Parathyroid adenoma (tissue), 2 donors: Measurements from ENCODE around the gene ADARB2.

ENCODE experiments used
- H2AFZ ChIP-seq: fragments of 300-600 bp; sonication (generic); one replicate; pipeline ENCODE4 v1.7.0; 2017; ENCODE audit warnings: antibody characterized with exemption, mild to moderate bottlenecking
- H3K27ac ChIP-seq: fragments of 300-600 bp; sonication (generic); one replicate; pipeline ENCODE4 v1.7.0; 2017
- H3K27me3 ChIP-seq: fragments of 300-600 bp; sonication (generic); one replicate; pipeline ENCODE4 v1.7.0; 2017; ENCODE audit warnings: low read length; ENCODE audit not compliant: control insufficient read depth, insufficient read depth
- H3K36me3 ChIP-seq: fragments of 300-600 bp; sonication (generic); one replicate; pipeline ENCODE4 v1.7.0; 2017; ENCODE audit warnings: low read length; ENCODE audit not compliant: control insufficient read depth, insufficient read depth
- H3K4me1 ChIP-seq: fragments of 300-600 bp; sonication (generic); one replicate; pipeline ENCODE4 v1.7.0; 2017; ENCODE audit warnings: control low read depth
- H3K4me2 ChIP-seq: fragments of 300-600 bp; sonication (generic); one replicate; pipeline ENCODE4 v1.7.0; 2017; ENCODE audit warnings: low read length
- H3K4me3 ChIP-seq: fragments of 300-600 bp; sonication (generic); one replicate; pipeline ENCODE4 v1.7.0; 2017; ENCODE audit warnings: low read depth, low read length
- H3K79me2 ChIP-seq: fragments of 300-600 bp; sonication (generic); one replicate; pipeline ENCODE4 v1.7.0; 2017; ENCODE audit warnings: control low read depth
- H3K9ac ChIP-seq: fragments of 300-600 bp; sonication (generic); one replicate; pipeline ENCODE4 v1.7.0; 2017; ENCODE audit warnings: mild to moderate bottlenecking
- H3K9me3 ChIP-seq: fragments of 300-600 bp; sonication (generic); one replicate; pipeline ENCODE4 v1.7.0; 2017; ENCODE audit warnings: low read length; ENCODE audit not compliant: control insufficient read depth
- TF ChIP-seq, protein P1 (sequence below): fragments of 300-600 bp; sonication (generic); IDR thresholded peaks from one replicate; pipeline ENCODE4 v1.7.0; 2017; ENCODE audit warnings: antibody characterized with exemption, mild to moderate bottlenecking
- donor health status: primary hyperparathyroidism.

The ADARB2 gene

DNA sequence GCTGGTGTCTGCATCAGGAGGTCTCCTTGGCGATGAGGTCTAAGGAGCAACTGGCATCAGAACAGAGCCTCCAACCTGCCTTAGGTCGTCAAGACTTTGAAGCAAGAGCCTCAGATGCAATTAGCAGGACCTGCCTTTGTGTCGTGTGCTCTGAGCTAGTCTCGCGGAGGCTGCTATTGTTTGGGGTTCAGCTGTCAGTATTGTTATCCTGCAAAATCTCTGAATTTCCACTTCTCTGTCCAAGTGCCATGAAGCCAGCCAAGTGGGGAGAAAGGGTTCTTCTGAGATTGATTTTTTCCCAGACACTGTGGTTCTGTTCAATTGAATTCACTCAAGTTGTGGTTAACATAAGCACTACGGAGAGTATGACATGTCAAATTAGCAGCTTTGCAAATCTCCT lies 78.7 kb downstream of the ADARB2 start:
- Histone ChIP-seq H3K4me3 (no peak overlapping the region), H3K4me1 (no peaks in the 10 kb centered on the region), H3K27me3 (no peaks in the 10 kb centered on the region), H3K4me2 (no peak overlapping the region), H3K27ac (no peak overlapping the region), H3K79me2 (no peaks in the 10 kb centered on the region), H3K9ac (no peak overlapping the region), H3K36me3 (no peaks in the 10 kb centered on the region), H2AFZ (no peak overlapping the region), H3K9me3 (no peaks in the 10 kb centered on the region)
- TF ChIP-seq, protein P1, sequence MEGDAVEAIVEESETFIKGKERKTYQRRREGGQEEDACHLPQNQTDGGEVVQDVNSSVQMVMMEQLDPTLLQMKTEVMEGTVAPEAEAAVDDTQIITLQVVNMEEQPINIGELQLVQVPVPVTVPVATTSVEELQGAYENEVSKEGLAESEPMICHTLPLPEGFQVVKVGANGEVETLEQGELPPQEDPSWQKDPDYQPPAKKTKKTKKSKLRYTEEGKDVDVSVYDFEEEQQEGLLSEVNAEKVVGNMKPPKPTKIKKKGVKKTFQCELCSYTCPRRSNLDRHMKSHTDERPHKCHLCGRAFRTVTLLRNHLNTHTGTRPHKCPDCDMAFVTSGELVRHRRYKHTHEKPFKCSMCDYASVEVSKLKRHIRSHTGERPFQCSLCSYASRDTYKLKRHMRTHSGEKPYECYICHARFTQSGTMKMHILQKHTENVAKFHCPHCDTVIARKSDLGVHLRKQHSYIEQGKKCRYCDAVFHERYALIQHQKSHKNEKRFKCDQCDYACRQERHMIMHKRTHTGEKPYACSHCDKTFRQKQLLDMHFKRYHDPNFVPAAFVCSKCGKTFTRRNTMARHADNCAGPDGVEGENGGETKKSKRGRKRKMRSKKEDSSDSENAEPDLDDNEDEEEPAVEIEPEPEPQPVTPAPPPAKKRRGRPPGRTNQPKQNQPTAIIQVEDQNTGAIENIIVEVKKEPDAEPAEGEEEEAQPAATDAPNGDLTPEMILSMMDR = no peak

DNA sequence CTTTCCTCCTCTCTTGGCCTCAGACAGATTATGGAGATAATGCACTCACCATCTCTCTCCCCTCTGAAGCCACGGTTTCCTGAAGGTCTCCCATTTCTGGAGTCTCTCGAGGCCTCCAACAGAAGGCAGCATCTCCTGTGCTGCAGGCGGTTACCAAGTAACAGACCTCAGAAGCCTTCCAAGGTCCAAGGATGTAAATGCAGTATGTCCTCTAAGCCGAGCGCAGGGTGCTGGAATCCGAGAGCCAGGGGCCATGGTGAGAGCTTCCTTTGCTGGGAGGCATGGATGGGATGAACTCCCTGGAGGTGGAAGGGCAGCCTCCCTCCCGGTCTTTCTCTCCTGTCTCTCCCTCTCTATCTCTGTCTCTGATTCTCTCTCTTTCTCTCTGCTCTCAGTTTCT lies 79.8 kb downstream of the ADARB2 start:
- no peaks in the 10 kb centered on the region for H3K27me3 ChIP-seq
- no peak overlapping the region for H3K9ac ChIP-seq

DNA sequence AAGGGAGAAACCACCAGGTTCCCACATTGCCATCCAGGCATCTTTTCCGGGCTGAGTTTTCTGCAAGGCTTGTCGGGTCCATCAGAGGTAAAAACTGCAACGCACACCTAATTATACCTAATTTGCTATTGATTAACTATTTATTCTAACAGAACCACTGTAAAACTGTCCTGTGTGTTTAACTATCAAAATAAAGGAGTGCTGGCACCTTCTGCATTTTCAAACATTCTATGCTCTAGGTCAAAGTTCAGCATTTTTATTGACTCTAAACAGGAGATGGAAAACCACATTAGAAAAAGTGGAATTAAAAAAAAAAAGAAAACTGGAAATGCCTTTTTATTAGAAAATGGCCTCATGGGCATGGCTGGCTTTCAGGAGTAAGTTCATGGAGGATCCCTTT lies 82.0 kb downstream of the ADARB2 start:
- H3K79me2 ChIP-seq = no peaks in the 10 kb centered on the region
- H3K4me3 ChIP-seq = no peak overlapping the region
- no peak overlapping the region for H3K9ac ChIP-seq
- no peak overlapping the region for H3K27ac ChIP-seq
- H2AFZ ChIP-seq = no peak overlapping the region
- H3K27me3 ChIP-seq = no peaks in the 10 kb centered on the region
- TF ChIP-seq, protein P1 = no peak
- no peaks in the 10 kb centered on the region for H3K36me3 ChIP-seq
- no peak overlapping the region for H3K4me2 ChIP-seq
- H3K9me3 ChIP-seq = no peaks in the 10 kb centered on the region
- peaks cover 8% of the 10 kb centered on the region for H3K4me1 ChIP-seq

More for the DNA sequence above, 79.8 kb downstream of the ADARB2 start:
- H3K4me2 ChIP-seq = no peak overlapping the region
- no peaks in the 10 kb centered on the region for H3K36me3 ChIP-seq
- no peak overlapping the region for H2AFZ ChIP-seq
- no peaks in the 10 kb centered on the region for H3K4me1 ChIP-seq
- H3K9me3 ChIP-seq = no peaks in the 10 kb centered on the region
- TF ChIP-seq, protein P1 = no peak
- no peak overlapping the region for H3K4me3 ChIP-seq
- H3K27ac ChIP-seq = no peak overlapping the region
- H3K79me2 ChIP-seq = no peaks in the 10 kb centered on the region

DNA sequence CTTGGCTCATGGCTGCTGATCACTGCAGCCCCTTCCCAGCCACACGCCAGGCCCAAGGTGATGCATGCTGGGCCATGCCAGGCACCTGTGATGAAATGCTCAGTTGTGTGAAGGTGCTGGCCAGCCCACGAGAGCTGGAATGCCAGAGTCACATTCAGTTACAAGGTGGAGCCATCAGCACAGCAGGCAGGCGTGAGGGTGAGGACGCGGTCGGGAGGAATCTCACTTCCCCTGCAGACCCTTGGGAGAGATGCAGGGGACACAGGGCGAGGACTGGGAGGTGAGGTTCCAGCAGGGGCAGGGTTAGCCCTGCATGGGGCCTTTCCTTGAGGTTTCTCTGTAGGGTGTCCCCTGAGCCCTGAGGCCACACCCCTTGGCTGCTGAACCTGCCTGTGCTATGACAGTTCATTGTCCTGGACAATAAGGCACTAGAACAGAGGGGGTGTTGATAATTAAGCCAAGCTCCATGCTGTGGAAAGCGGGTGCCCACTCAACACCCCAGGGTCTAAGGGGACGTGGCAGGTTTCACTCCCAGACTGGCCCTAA lies 82.4 kb downstream of the ADARB2 start:
- no peak overlapping the region for H3K27ac ChIP-seq
- no peak overlapping the region for H3K4me3 ChIP-seq
- H3K36me3 ChIP-seq = no peaks in the 10 kb centered on the region
- no peak overlapping the region for H3K9ac ChIP-seq
- no peak overlapping the region for H3K4me2 ChIP-seq
- no peaks in the 10 kb centered on the region for H3K9me3 ChIP-seq
- H3K27me3 ChIP-seq = no peaks in the 10 kb centered on the region
- peaks cover 8% of the 10 kb centered on the region for H3K4me1 ChIP-seq
- H2AFZ ChIP-seq = no peak overlapping the region
- no peaks in the 10 kb centered on the region for H3K79me2 ChIP-seq
- TF ChIP-seq, protein P1 = no peak

DNA sequence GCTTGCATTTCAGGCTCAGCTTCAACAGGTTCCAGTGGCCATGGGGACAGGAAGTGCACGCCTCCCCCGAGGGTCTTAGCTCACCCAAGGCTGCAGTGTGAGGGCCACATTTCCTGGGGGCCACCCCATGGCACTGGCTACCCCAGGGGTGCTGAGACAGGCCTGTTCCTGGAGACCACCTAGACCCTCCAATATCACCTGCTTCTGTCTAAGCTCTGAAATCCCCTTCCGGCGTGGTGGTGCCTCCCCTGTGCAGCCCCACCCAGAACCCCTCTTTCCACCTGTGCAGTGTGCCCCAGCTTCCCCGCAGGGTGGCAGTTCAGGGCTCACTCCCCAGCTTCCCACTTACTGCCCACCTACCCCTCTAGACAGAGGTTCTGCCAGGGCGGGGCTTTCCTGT lies 83.1 kb downstream of the ADARB2 start:
- H3K27ac ChIP-seq = no peak overlapping the region
- no peaks in the 10 kb centered on the region for H3K79me2 ChIP-seq
- no peaks in the 10 kb centered on the region for H3K9me3 ChIP-seq
- no peak overlapping the region for H3K4me2 ChIP-seq
- no peak overlapping the region for H2AFZ ChIP-seq
- no peaks in the 10 kb centered on the region for H3K36me3 ChIP-seq
- TF ChIP-seq, protein P1 = no peak
- no peak overlapping the region for H3K9ac ChIP-seq
- H3K27me3 ChIP-seq = no peaks in the 10 kb centered on the region
- H3K4me3 ChIP-seq = no peak overlapping the region
- H3K4me1 ChIP-seq = peaks cover 8% of the 10 kb centered on the region
